Hematopoietic multipotent progenitor cell (in vitro differentiated cells): Measurements from ENCODE around the gene PFAS. TPM values are rescaled to one million over a fixed set of nuclear protein-coding genes. Genes with fewer than 3 reads are reported as not detected.

Experiments used
- DNase-seq, 3 donors: peaks; one replicate each; pipeline ENCODE4 v3.0.0-alpha.2; 2011 to 2015; ENCODE audit warnings: low read depth in 2 of 3, low spot score in 2 of 3
- total RNA-seq: library from RNA; depleted of rRNA; stranded (reverse); fragments of >200 nt; gene quantifications from one replicate; pipeline ENCODE4 v1.2.3, GENCODE V29; 2012

PFAS gene
- total RNA-seq, 1 donor: 57.4 TPM

DNA sequence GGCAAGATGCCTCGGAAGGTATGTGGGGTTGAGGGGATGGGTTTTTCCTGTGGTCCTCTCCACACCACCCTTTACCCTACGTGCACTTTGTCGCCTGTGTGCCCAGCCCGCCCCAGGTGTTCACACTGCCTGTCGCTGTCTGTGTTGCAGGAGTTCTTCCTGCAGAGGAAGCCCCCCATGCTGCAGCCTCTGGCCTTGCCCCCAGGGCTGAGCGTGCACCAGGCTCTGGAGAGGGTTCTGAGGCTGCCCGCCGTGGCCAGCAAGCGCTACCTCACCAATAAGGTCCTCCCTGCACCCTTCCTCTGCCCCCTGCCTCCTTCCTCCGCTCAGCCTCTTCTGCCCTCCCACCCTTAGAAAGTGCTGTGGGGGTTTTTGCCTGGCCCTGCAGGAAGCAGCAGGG lies 15.2 kb downstream of the PFAS start:
- no peak for DNase-seq

DNA sequence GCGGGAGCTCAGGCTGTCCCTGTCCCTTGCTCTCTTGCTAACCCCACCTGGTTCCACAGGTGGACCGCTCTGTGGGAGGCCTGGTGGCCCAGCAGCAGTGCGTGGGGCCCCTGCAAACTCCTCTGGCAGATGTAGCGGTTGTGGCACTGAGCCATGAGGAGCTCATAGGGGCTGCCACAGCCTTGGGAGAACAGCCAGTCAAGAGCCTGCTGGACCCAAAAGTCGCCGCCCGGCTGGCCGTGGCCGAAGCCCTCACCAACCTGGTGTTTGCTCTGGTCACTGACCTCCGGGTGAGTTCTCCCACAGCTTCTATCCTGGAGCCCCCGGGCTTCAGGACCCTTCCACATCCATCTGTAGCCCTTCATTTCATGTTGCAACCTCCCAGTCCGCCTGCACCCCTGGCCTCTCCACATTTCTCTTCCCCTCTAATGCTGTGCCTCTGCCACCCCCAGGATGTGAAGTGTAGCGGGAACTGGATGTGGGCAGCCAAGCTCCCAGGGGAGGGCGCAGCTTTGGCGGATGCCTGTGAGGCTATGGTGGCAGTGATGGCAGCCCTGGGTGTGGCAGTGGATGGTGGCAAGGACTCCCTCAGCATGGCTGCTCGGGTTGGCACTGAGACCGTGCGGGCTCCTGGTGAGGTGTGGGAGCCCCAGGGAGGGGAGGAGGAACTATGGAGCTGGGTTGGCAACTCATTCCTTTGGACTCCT lies 15.9 kb downstream of the PFAS start:
- DNase-seq: no peak

DNA sequence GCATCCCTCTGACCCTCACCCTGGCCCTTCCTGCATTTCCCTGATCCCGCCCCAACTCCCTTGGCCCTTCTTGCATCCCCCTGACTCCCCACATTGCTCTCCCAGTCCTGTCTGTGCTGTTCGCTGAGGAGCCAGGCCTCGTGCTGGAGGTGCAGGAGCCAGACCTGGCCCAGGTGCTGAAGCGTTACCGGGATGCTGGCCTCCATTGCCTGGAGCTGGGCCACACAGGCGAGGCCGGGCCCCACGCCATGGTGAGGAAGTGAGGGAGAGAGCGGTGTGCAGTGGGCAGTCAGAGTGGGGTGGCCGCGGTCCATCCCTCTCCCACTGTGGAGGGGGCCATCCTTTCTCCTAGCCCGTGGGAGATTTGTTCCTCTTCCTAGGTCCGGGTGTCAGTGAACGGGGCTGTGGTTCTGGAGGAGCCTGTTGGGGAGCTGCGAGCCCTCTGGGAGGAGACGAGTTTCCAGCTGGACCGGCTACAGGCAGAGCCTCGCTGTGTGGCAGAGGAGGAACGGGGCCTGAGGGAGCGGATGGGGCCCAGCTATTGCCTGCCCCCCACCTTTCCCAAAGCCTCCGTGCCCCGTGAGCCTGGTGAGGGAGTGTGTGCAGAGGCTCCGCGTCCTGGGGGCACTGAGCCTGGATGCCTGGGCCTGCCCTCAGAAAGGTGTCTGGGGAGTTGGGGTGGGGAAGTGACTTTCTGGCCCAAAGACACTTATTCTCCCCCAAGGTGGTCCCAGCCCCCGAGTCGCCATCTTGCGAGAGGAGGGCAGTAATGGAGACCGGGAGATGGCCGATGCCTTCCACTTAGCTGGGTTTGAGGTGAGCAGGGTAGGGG lies 17.8 kb downstream of the PFAS start:
- DNase-seq: no peak

DNA sequence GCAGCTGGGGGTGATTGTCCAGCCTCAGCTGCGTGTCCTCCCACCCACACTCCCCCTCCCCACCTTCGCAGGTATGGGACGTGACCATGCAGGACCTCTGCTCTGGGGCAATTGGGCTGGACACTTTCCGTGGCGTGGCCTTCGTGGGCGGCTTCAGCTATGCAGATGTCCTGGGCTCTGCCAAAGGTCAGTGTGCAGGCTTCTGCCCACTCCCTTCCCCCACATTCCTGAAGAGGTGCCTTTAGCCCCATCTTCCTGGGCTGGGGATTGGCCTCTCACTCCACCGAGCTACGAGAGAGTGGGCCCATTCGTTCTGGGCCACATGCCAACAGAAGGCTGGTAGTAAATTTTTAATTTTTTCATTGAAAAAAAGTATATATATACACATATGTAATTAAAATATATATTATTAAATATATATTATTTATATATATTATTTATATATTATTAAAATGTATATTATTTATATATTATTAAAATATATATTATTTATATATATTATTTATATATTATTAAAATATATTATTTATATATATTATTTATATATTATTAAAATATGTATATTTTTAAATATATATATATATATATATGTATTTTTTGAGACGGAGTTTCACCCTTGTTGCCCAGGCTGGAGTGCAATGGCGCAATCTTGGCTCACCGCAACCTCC lies 18.5 kb downstream of the PFAS start:
- no peak for DNase-seq

DNA sequence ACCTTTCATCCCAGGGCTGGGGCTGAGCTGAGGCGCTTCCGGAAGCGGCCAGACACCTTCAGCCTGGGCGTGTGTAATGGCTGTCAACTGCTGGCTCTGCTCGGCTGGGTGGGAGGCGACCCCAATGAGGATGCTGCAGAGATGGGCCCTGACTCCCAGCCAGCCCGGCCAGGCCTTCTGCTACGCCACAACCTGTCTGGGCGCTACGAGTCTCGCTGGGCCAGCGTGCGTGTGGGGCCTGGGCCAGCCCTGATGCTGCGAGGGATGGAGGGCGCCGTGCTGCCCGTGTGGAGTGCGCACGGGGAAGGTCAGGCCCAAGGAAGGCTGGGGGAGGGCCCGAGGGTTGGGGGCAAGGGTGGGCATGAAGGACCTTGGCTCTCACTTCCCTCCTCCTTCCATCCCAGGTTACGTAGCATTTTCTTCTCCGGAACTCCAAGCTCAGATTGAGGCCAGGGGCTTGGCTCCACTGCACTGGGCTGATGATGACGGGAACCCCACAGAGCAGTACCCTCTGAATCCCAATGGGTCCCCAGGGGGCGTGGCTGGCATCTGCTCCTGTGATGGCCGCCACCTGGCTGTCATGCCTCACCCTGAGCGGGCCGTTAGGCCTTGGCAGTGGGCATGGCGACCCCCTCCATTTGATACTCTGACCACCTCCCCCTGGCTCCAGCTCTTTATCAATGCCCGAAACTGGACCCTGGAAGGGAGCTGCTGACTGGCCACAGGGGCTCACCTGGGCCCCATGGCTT lies 19.6 kb downstream of the PFAS start:
- no peak for DNase-seq

DNA sequence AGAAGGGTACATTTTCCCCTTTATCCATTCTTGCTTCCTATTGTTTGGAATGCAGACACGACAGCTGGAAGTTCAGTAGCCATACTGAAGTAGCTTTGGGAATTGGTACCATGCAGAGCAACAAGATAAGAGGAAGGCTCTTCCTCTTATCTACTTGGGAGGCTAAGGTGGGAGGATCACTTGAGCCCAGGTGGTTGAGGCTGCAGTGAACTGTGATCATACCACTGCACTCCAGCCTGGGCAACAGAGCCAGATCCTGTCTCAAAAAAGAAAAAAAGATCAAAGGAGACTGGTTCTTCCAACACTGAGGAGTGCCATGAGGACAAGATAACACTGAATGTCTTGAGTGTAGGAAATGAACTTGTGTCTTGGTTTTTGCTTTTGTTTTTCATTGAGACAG lies 23.3 kb downstream of the PFAS start:
- no peak for DNase-seq

DNA sequence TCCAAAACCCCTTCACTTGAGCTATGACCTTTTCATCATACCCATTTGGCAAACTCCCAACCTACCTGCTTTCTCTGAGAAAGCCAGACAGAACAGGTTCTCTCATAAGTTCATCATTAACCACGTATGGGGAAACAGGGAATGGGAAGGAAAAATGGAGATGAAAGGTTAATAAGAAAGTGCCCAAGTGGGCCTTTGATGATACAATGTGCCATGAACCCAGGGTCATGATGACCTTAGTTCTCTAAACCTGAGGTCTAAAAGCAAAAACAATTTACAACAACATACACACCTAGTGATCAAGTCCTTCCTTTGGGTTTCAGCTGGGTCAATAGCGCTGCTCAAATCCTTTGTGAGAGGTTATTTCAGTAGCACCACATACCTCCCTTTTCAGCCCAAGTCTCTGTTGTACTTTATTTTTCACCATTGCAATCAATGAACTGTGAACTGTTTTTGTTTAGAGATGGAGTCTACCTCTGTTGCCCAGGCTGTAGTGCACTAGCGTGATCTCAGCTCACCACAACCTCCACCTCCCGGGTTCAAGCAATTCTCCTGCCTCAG lies 24.9 kb downstream of the PFAS start:
- DNase-seq: no peak

DNA sequence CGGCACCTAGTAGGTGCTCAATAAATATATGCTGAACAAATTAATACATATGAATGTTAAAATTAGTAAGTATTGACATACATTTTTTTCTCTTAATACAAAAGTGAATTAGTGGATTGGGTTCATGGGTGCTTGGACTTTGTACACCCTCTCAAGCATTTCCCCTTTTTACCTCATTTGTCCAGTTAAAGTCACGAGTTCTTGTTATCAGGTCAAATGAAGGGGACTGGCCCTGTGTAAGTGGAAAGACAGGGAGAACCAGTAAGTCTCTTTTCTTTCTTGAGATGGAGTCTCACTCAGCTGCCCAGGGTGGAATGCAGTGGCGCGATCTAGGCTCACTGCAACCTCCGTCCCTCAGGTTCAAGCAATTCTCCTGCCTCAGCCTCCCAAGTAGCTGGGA lies 25.7 kb downstream of the PFAS start:
- DNase-seq: no peak

DNA sequence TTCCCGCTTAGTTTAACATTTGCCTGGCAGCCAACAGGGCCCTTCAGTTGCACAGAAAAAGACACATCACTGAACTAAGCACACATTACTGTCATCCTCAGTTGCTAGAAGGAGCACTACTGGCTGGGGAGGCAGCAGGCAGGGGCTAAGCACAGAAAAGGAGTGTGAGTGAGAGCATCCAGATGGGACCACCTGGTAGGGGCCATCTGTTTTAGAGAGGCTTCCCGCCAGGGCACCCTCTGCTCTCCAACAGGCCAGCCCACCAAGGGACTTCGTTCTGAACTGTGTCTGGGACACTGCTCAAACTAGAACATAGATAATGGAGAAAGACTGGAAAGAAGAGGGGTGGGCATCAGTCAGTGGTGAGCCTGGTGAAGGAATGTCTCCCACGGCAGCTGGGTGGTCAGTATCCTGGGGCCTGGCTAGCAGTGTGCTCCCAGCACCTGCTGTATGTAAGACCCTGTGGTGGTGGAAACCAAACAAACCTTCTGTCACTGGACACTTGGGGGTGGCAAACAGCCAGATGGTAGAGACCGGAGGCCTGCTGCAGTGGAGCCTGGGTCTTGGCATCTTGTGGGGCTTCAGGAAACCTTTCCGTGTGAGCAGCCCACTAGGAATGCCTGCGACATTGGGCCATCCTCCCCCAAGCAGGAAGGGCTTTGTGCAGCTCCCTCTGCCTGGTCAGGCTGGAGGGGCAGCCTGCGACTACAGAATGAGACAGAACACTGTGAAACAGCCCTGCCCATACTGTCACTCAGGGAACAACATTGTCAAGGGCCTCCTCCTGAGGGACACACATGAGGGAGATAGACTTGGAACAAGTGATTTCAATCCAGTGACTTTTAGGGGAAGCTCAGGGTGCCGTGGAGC lies 26.6 kb downstream of the PFAS start:
- DNase-seq: no peak

DNA sequence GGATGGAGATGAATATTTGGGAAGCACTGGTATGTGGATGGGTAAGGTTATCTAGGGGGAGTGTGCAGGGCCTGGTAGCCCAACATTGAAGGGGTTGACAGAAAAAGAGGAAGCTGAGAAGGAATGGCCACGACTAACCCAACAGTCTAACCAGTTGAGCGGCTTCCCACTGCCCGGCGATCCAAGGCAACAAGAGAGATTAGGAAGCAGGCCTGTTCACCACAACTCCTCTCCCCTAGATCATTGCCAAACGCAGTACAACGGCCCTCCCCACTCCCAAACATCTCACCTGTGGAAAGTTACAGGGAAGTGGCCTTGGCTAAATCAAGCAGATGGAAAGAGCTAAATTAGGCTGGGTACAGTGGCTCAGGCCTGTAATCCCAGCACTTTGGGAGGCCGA lies 28.2 kb downstream of the PFAS start:
- DNase-seq: no peak

DNA sequence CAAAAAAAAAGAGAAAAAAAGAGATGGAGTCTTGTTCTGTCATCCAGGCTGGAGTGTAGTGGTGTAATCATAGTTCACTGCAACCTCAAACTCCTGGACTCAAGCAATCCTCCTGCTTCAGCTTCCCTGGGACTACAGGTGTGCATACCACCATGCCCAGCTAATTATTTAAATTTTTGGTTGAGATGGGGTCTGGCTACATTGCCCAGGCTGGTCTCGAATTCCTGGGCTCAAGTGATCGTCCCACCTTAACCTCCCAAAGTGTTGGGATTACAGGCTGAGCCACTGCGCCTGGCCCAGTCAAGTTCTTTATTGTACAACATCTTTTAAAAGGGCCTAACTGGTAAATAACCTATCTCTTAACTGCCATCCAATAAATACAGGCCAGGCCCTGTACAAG lies 33.3 kb downstream of the PFAS start:
- DNase-seq: no peak

DNA sequence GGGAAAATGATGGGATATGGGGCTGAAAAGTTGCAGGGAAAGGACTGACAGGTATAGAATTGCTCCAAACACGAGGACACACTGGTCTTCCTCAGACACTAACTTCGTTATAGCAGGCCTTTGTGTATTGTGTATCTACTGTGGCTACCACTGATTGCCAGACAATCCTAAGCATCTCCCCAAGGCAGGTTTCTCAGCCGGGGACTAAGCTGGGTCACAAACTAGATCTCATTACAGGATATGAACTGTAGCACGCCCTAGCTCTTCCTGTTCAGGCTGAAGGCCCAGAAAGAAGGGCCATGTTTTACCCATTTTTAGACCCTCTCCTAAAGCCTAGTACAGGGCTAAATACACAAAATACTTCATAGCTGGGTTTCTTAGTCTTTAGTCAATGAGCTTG lies 34.3 kb downstream of the PFAS start:
- DNase-seq: no peak

DNA sequence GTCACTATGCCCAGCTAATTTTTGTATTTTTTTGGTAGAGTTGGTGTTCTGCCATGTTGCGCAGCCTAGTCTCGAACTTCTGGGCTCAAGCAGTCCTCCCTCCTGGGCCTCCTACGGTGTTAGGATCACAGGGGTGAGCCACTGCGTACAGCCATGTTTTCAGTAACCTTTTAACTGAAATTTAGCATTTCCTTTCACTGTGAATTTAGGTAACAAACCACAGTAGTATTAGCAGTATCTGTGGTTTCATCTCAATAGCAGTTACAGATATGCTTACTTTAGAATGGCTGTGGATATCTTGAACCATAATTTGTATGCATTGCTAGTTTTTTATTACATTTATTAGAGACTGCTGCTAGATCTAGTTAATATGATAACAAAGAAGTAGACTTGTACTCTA lies 35.0 kb downstream of the PFAS start:
- DNase-seq: no peak

DNA sequence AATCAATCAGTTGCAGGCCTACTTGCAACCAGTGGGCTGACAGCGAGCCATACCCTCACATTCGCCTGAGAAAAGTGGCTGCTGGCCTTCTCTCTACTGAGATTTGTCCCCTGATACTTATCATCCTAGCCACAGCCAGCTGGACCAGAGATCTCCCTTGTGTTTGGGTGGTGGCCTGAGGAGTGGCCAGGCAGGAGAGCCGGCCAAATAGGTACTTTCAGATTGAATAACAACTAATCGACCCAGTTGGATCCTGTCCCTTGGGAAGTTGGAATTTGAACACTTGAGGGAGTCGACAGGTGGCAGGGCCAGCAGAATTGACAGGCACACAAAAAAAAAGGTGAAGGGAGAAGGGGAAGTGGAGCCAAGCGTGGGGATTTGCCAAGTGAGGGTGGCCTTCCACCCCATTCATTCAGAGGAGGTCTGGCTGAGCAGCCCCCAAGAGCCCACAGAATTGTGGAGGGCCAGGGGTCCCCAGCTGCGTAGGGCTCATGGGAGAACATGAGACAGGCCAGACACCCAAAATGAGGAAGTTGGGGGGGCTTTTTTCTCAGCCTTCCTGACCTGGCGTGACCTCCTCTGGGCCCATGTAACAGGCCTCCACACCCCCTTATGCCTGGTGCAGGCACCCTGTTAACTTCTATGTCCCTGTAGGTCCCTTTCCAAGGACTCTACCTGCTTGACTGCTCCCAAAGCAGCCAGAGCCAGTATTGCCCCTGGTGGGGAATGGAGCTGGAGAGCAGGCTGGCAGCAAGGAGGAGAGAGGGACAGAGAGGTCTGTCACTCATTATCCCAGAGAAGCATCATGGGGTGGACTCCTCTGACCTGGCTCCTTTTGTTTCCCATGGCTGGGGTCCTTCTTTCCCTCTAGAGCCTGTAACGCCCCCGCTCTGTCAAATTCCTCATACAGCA lies 36.4 kb downstream of the PFAS start:
- DNase-seq: peak in 2 of 3 donors; percentile 68 to 75

DNA sequence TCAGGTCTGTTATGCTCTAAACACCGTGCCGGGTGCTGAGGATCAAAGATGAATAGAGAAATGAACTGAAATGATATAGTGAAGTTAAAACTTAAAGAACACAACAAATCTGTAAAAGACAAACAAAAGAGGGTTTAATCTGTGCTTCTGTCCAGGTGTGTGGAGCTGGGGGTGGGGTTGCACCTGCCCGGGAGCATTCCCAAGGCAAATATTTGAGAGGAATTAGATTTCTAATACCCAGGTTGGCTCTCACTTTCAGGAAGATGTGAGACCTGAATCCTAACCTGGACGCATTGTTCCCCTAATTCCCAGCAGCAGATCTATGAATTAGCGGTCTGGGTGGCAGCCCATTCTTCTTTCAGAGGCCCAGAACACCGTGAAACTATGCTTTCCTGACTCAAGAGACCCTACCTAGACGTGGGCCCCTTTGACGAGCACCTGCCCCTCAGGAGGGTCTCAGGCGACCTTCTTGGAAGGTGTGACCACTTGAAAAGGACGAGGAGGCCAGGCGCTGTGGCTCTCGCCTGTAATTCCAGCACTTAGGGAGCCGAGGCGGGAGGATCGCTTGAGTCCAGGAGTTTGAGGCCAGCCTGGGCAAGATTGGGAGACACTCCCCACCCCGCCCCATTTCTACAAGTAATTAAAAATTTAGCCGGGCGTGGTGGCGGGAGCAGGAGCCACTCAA lies 38.7 kb downstream of the PFAS start:
- no peak for DNase-seq

DNA sequence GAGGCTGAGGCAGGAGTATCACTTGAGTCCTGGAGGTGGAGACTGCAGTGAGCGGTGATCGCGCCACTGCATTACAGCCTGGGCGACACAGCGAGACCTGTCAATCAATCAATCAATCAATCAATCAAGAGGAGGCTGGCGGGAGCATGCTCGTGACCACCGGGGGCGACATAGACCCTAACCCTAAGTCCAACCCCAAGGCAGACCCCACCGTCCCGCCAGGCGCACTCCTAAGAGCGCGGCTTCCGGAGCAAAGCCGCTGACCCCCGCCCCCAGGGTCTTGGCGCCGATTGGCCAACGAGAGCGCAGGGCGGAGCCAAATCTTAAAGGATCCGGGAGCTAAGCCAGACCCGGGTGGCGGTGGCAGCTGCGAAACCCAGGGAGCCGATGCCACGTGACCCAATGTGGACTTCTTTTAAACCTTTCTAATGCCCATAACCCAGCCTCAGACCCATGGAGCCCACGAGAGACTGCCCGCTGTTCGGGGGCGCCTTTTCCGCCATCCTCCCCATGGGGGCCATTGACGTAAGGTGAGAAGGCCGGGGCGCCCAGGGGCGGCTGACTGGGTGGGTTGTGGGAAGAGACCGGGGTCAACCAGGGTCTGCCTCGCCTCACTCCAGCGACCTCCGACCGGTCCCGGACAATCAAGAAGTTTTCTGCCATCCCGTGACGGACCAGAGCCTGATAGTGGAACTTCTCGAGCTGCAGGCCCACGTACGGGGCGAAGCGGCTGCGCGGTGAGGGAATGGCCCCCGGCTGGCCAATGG lies 39.4 kb downstream of the PFAS start, which contains the start of gene RANGRF:
RANGRF (plus strand) TSS at position 335 of the 767 bp plus-strand sequence; CDS start at position 454, 119 bp downstream.
- DNase-seq: peak; percentile 53 to 86 (median 84)

DNA sequence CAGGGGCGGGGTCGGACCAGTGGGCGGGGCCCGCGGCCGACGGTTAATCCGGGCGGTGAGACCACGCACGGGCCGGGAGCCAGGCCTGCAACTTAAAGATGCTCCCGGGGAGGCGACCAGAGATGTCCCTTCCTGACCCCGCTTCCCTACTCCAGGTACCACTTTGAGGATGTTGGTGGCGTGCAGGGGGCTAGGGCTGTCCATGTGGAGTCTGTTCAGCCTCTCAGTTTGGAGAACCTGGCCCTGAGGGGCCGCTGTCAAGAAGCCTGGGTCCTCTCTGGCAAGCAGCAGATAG lies 40.0 kb downstream of the PFAS start:
- no peak for DNase-seq
